ENCODE measurements around the gene SBDS.

DNA sequence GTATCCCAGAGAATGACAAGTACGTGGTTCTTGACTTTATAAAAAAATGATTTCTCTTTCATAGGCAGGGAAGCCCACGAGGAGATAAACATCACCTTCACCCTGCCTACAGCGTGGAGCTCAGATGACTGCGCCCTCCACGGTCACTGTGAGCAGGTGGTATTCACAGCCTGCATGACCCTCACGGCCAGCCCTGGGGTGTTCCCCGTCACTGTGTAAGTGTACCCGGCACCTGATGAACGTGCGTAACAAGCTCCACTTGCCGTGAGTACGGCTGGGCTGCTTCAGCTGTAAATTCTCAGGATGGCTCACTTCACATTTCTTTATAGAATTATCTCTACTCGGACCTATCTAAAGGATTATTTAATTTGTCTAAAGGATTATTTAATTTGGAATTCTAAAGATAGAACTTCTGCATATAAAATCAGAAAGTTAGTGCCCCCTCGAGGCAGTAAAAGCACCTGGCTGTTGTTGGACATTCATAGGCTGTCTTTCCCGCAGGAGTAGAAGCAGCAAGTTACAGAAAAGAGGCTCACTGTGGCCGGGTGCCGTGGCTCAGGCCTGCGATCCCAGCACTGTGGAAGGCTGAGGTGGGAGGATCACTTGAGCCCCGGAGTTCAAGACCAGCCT is 46.8 kb downstream of the SBDS start:
- TF ChIP-seq, protein P1, sequence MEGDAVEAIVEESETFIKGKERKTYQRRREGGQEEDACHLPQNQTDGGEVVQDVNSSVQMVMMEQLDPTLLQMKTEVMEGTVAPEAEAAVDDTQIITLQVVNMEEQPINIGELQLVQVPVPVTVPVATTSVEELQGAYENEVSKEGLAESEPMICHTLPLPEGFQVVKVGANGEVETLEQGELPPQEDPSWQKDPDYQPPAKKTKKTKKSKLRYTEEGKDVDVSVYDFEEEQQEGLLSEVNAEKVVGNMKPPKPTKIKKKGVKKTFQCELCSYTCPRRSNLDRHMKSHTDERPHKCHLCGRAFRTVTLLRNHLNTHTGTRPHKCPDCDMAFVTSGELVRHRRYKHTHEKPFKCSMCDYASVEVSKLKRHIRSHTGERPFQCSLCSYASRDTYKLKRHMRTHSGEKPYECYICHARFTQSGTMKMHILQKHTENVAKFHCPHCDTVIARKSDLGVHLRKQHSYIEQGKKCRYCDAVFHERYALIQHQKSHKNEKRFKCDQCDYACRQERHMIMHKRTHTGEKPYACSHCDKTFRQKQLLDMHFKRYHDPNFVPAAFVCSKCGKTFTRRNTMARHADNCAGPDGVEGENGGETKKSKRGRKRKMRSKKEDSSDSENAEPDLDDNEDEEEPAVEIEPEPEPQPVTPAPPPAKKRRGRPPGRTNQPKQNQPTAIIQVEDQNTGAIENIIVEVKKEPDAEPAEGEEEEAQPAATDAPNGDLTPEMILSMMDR (IDR thresholded peaks at IDR 0.05) = no peak
- TF ChIP-seq POLR2AphosphoS5 (IDR thresholded peaks at IDR 0.05) (no peak), POLR2A (IDR thresholded peaks at IDR 0.05) (no peak), EP300 (IDR thresholded peaks at IDR 0.05; ENCODE audit: low read depth) (no peak)
